Mesothelial cell of epicardium (in vitro differentiated cells): ENCODE data around the gene UBL4B. TPM values are rescaled to one million over a fixed set of nuclear protein-coding genes. Genes with fewer than 3 reads are reported as not detected.

Experiments
- DNase-seq, 2 experiments: peaks; one replicate each; pipeline ENCODE4 v3.0.0; 2021; ENCODE audit warnings: low spot score in 2 of 2; ENCODE audit not compliant: unreplicated experiment in 2 of 2
- H3K27ac Mint-ChIP-seq: 2 replicates; pipeline ENCODE4 v1.8.0; 2021; ENCODE audit warnings: mixed read lengths
- H3K27me3 Mint-ChIP-seq: 2 replicates; pipeline ENCODE4 v1.8.0; 2021; ENCODE audit warnings: low read depth, mixed read lengths
- H3K36me3 Mint-ChIP-seq: 2 replicates; pipeline ENCODE4 v1.8.0; 2021; ENCODE audit warnings: mixed read lengths
- H3K4me1 Mint-ChIP-seq: 2 replicates; pipeline ENCODE4 v1.8.0; 2021; ENCODE audit warnings: mixed read lengths
- H3K4me3 Mint-ChIP-seq: 2 replicates; pipeline ENCODE4 v1.8.0; 2021; ENCODE audit warnings: mild to moderate bottlenecking, moderate library complexity, mixed read lengths
- H3K9me3 Mint-ChIP-seq: 2 replicates; pipeline ENCODE4 v1.8.0; 2021; ENCODE audit warnings: mixed read lengths
- total RNA-seq: library from RNA; stranded (reverse); gene quantifications from 3 replicates; pipeline ENCODE4 v1.2.1, GENCODE V29; 2021
- TF ChIP-seq, protein P1 (sequence below): fragments of 200-600 bp; sonication (generic); IDR thresholded peaks from one replicate; pipeline ENCODE4 v1.5.0; 2021; ENCODE audit warnings: antibody characterized with exemption; ENCODE audit not compliant: unreplicated experiment

Gene UBL4B
- total RNA-seq, 1 donor from 2014 or later, result 10.7 TPM

DNA sequence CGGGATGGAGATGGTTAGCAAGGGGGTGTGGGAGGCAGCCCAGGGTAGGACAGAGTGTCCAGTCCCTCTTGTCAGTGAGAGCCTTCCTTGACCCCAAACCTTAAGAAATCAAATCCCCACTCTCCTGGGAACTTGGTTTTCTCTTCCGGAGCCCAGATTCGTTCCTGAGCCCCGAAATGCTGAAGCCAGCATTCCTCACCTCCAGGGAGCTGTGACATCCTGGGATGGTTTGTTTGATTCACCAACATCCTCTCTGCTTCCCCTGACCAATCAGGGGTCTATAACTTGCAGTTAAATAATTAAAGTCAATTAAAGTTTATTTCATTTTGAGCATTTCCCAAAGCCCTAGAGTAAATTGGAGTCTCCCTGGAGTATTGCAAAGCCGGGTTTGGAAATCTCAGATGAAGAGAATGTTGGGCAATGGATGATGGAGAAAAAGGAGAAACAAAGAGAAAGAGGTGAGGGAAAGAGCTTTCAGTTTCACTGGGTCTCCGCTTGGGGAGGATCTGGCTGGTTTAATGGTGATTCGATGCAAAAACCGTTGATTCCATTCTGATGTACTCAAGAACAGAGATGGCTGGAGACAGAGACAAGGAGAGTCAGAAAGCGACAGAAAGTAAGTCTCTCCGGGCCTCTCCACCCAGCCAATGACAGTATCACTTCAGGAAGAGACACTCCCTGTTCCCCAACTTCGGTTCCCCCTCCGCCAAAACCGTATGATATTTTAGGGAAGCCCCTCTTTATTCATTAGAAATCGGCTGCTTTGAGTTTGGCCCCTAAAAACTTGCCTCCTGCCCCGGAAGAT, 29.0 kb upstream of the UBL4B start:
- Mint-ChIP-seq H3K4me3 (peak overlapping the region; percentile 59), H3K27me3 (peaks cover 12% of the 10 kb centered on the region), H3K4me1 (peaks cover 62% of the 10 kb centered on the region), H3K9me3 (no peaks in the 10 kb centered on the region), H3K27ac (peak overlapping the region; percentile 37), H3K36me3 (peaks cover 24% of the 10 kb centered on the region)
- TF ChIP-seq, protein P1, sequence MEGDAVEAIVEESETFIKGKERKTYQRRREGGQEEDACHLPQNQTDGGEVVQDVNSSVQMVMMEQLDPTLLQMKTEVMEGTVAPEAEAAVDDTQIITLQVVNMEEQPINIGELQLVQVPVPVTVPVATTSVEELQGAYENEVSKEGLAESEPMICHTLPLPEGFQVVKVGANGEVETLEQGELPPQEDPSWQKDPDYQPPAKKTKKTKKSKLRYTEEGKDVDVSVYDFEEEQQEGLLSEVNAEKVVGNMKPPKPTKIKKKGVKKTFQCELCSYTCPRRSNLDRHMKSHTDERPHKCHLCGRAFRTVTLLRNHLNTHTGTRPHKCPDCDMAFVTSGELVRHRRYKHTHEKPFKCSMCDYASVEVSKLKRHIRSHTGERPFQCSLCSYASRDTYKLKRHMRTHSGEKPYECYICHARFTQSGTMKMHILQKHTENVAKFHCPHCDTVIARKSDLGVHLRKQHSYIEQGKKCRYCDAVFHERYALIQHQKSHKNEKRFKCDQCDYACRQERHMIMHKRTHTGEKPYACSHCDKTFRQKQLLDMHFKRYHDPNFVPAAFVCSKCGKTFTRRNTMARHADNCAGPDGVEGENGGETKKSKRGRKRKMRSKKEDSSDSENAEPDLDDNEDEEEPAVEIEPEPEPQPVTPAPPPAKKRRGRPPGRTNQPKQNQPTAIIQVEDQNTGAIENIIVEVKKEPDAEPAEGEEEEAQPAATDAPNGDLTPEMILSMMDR, result no peak
- DNase-seq, result no peak

DNA sequence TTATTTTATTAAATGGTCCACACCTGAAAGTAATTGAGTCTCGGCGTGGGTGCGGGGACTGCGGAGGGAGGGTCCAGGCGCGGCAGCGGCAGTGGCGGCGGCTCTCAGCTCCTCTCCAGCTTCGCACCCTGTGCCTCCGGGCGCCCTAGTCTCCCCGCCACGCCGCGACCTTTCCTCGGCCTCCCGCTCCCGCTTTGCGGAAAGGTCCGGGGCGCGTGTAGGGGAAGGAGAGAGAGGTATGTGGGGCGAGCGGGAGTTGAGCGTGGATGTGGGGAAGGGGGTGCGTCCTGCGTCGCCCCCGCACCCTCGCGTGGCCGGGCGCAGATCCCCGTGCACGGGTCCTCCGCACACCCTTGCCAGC, 28.4 kb upstream of the UBL4B start:
- TF ChIP-seq, protein P1, result no peak
- no peak for DNase-seq
- Mint-ChIP-seq H3K9me3 (no peaks in the 10 kb centered on the region), H3K36me3 (peaks cover 18% of the 10 kb centered on the region), H3K27ac (peak overlapping the region; percentile 77), H3K4me3 (peak overlapping the region; percentile 59), H3K4me1 (peaks cover 67% of the 10 kb centered on the region), H3K27me3 (peaks cover 12% of the 10 kb centered on the region)

DNA sequence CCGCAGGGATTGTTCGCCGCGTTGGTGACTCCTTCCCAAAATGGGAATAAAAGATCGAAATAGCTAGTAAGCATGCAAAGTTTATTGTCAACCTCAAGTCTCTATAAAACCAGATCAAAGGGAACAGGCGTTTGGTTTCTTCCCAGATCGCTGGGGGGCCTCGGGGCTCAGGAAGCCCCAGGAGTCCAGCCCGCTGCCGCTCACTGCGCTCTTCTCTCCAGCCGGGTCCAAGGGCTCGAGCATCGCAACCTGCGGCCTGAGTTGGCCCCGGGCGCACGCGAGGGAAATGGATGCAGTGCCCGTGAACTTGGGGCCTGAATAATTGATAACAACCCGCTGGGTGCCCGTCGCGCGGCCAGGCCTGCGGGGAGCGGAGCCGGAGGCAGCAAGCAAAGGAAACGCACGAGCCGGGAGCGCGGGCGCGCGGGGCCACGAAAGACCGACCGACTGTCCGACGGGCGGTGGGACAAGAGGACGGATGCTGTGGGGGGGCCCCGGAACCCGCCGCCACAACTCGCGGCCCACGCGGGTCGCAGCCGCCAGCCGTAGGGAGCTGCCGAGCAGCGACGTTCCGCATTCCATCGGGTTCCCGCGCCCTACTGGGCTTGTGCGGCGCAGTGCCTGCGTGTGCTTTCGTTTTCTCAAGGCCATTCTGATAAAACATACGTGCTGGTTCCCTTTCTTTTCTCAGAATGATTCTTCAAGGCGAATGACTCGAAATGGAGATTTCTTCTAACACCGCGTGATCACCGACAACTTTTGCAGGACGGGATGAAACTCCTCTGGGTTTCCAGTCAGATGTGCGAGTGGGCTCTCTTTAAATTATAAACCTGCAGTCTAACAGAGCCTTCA, 27.8 kb upstream of the UBL4B start:
- TF ChIP-seq, protein P1, result no peak
- Mint-ChIP-seq H3K9me3 (no peaks in the 10 kb centered on the region), H3K27ac (peak overlapping the region; percentile 83), H3K4me1 (peaks cover 70% of the 10 kb centered on the region), H3K4me3 (peak overlapping the region; percentile 59), H3K36me3 (peaks cover 13% of the 10 kb centered on the region), H3K27me3 (peaks cover 12% of the 10 kb centered on the region)
- DNase-seq, result peak in 1 of 2 experiments; percentile 62

DNA sequence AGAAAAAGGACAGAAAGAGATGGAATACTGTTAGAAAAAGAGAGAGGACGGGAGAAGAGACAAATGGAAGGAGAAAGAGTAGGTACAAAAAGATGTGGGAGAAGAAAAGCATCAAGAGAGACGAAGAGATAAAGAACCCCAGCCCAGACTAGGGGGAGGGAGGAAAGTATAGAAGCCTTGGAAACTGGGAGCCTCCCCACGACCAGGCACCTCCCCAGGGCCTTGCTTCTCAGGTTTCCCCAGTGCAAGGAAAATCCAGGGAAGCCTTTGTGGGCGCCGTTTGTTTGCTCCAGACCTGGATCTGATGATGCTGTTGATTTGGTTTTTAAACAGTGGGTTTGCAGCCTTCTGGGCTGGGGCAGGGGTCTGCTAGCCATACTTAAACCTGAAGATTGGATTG, 26.6 kb upstream of the UBL4B start:
- TF ChIP-seq, protein P1, result no peak
- peak overlapping the region; percentile 4 for H3K4me3 Mint-ChIP-seq
- no peak for DNase-seq
- H3K27me3 Mint-ChIP-seq, result peaks cover 12% of the 10 kb centered on the region
- H3K4me1 Mint-ChIP-seq, result peaks cover 74% of the 10 kb centered on the region
- peak overlapping the region; percentile 83 for H3K27ac Mint-ChIP-seq
- peaks cover 10% of the 10 kb centered on the region for H3K36me3 Mint-ChIP-seq
- H3K9me3 Mint-ChIP-seq, result no peaks in the 10 kb centered on the region

DNA sequence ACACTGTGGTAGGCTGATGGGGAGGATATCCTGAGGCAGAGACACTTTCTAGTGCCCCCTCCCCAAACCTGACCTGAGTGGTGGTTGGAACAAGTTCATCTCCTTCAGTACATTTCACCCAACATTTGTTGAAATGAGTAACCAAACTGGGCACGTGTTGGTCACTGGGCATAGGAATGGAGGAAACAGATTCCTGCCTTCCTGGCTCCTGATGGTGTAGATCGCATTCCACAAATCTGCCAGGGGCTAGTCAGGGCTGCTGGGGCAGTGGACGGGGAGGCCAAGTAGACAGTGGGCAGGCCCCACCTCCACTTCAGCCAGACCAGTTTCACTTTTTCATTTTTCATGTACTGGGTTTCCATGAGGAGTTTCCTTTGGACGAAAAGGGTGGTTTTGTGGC, 25.3 kb upstream of the UBL4B start:
- peak overlapping the region; percentile 55 for H3K27ac Mint-ChIP-seq

More for the DNA sequence above, 25.3 kb upstream of the UBL4B start:
- Mint-ChIP-seq H3K9me3 (no peaks in the 10 kb centered on the region), H3K4me1 (peaks cover 69% of the 10 kb centered on the region), H3K27me3 (peaks cover 12% of the 10 kb centered on the region), H3K4me3 (no peak overlapping the region), H3K36me3 (peaks cover 8% of the 10 kb centered on the region)
- TF ChIP-seq, protein P1, result no peak
- no peak for DNase-seq
